Stimulated activated CD4-positive, alpha-beta T cell treated with anti-CD3 and anti-CD28 coated beads, Interleukin-4, amount 100 ng/mL, for 4 hours (primary cell): Measurements from ENCODE around the gene CRYAA.
"Not testable (repeated sequence)": the region's sequence is repeated elsewhere in the genome, so short reads cannot be mapped to it uniquely, and the experiment has no call there.

ENCODE experiments used
- DNase-seq, 2 experiments: peaks; one replicate each; pipeline ENCODE4 v3.0.0-alpha.2; 2020

Gene CRYAA

DNA sequence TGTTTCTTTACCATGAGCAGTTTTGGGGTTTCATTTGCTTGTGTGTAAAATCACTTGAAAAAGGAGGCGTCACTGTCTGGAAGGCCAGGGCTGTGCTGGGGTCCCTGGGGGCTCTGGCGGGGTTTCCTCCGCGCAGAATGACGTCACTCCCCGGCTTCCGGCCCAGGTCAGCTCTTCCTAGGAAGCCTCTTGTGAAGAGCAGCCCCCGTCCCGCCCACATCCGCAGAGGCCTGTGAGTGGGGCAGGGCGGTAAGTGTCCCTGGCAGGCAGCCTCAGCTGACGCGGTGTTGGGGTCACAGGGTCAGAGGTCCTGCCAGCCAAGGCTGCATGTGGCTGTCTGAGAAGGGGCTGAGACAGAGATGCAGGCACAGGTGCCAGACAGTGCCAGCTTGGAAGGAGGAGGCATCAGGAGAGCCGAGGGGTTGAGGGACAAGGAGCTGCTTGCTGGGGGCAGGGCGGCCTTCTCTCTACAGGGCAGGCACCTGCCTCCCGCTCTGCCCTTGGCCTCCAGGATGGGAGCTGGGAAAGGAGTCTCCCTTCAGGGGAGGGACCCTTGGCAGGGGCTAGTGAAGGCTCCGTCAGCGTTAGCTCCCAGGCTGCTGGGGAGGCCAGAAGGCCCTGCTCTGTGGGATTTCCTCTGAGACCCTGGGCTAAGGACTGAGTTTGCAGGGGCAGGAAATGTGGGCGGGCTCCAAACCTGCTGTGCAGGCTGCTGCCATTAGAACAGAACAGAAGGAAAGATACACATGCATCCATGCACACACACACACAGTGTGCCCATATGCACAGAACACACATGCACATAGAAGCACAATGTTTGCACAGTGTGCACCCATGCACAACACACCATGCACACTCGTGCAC lies 8.5 kb downstream of the CRYAA start:
- DNase-seq = not testable (repeated sequence)

DNA sequence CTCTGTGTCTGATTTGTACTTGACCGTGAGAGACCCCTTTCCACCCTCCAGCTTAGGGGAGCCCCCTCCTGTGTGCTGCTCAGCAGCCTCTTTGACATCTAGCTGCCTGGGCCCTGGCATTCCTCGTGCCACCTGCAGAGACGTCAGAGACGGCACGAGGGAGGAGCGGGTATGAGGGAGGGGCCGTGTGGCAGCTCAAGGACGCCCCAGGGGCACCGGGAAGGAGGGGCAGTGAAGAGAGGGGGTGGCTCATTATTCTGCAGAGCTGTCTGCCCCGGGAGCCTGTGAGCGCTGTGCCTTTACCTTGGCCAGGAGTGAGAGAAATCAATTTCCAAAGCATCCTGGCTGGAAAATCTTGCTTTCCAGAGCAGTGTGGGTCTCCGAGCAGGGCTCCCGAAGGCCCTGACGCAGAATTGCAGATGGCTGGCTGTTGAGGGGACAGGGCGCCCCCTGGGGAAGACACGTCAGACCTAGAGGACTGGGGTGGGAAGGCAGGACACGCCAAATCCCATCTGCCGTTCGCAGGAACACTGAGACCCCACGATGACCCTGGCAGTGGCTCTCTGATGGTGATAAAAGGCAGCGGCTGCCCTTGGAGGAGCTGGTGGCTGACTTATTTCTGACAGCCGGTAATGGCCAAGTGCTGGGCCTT lies 9.5 kb downstream of the CRYAA start:
- not testable (repeated sequence) for DNase-seq

DNA sequence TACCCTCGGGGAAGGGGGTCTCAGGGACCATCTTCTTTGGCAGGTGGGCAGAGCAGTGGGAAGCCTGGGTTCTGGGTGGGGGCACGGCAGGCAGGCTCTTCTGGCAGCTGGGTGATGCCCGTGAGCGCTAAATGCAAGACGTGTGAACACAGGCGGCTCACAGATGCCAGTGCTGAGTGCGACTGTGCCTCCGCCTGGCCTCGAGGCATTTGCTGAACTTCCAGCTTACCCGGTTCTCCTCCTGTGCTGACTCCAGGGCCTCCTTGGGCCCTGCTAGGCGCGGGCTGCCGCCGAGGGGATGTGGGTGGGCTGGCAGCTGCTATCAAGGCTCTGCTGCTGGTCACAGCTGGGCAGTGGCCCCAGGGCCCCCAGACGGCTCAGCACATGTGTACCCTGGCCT lies 12.2 kb downstream of the CRYAA start:
- not testable (repeated sequence) for DNase-seq

DNA sequence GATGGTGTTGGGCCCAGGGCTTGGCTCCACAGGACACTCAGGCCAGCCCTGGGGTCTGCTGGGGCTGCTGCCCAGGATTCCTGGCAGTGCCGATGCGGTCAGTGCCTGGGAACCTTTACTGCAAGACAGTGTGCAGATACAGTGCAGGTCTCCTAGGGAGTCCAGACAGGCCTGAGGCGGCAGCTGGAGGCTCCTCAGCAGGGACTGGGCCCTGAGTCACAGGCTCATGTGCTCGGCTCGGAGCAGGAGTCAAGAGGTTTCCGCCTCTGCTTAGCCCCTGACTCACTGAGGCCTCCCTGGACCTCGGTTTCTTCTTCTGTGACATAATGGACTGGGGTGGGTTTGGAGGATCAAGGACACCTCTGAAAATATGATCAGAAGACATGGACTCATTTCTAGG lies 18.5 kb downstream of the CRYAA start:
- not testable (repeated sequence) for DNase-seq

DNA sequence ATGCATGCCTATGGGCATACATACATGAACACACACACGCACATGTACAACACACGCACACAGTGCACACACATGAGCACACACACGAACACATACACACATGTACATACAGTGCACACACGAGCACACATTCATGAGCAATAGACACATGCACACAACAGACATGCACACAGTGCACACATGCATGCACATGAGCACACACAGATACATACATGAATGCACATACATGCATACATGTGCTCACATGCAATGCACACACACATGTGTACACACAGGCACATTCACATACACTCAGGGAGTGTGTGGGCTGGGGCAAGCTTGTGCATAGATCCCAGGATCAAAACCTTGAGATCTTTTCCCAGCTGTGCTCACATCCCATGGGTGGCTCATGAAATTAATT lies 18.9 kb downstream of the CRYAA start:
- no peak for DNase-seq

DNA sequence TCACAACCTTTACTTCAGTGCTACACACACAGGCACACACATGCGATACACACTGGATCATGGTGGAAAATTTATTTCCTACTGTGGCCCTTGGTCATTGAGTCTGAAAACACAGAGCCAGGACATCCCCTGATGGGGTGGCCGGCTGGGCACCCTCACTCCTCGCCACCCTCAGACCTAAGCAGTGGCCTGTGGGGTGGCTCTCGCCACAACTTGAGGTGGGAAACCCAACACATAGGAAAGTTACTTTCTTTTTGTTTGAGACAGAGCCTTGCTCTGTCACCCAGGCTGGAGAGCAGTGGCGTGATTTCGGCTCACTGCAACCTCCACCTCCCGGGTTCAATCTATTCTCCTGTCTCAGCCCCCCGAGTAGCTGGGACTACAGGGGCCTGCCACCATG lies 19.4 kb downstream of the CRYAA start:
- no peak for DNase-seq

DNA sequence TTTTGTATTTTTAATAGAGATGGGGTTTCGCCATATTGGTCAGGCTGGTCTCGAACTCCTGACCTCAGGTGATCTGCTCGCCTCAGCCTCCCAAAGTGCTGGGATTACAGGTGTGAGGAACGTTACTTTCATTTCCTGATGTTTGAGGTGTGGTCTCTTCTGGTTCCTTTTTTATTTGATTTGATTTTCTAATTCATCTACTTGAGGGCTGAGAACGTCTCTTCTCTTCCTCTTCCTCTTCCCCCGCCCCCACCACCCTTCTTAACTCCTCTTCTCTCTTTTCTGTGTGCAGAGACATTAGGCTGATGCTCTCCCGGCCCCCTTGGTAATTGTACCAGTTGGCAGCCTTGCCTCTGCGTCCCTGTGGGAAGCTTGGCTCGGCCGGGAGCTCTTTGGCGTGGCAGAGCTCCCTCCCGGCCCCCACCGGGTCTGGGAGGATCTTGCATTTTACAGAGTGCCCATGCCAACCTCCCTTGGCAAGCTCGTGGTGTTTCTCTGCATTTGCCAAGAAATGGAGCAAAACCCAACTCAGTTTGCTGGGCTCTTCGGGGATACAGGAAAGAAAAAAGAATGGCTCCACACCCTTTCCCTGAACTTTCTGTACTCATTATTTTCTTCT lies 19.9 kb downstream of the CRYAA start:
- DNase-seq = no peak

DNA sequence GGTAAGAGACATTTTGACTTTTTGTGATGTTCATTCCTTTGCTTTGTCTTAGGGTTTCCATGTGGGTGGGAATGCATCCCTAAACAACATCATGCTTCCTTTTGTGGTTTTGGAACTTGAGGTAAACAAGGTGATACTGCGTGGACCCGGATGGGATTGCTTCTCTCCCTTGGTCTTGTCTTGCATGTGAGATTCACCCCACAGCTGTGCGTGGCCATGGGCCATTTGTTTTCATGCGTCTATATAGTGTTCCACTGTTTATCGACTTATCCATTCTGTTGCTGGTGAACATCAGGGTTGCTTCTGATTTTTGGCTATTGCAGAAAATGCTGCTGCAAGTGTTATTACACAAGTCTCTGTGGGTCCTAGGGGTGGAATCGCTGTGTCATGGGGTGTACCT lies 21.1 kb downstream of the CRYAA start:
- DNase-seq = no peak

DNA sequence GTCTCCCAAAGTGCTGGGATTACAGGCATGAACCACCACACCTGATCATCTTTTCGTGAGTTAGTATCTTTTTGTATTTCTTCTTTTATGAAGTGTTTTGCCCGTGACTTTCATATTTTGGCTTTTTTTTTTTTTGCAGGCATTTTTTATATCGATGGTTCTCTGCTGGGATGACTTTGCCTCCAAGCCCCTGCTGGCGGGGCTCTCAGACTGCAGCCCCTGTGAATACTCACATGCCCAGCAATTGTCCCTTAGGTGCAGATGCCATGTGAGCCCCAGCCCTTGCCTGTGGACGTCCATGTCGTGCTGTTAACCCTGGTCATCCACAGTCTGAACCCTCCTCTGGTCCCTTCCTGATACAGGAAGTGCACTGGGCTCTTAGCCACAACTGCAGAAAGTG lies 21.7 kb downstream of the CRYAA start:
- DNase-seq = no peak

DNA sequence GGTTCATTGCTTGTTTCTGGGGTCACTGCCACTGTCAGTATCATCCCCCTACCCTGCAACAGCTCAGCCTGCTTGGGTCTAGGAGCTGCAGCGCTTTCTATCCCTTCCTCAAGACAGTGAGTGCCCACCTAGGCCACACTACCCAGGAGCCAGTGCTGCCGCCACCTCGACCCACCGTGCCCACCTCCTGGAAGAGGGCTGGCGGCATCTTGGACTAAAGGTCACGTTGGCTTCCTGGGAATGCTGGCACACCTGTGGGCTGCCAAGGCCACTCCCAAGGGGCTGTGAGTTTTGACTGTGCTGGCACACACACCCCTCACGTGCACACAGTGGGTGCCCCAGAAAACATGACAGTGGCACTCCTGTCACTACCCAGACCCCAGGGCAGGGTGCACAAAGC lies 22.1 kb downstream of the CRYAA start:
- DNase-seq = no peak

DNA sequence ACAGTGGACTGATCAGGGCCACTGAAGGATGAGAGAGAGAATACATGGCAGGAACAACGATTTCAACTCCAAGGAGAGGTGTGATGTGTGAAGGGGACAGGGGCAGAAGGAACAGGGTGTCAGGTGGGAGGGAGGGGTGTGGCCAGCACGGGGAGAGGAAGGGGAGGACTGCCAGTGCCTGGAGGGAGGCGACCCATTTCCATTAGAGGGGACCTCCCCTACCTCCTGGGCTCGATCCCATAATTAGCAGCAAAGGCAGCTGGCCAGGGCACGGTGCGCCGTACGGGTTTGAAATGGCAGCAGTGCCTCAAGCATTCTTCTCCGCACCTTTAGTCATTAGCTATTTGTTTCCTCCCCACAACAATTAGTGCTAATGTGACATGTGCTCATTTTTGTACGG lies 22.7 kb downstream of the CRYAA start:
- DNase-seq = no peak

DNA sequence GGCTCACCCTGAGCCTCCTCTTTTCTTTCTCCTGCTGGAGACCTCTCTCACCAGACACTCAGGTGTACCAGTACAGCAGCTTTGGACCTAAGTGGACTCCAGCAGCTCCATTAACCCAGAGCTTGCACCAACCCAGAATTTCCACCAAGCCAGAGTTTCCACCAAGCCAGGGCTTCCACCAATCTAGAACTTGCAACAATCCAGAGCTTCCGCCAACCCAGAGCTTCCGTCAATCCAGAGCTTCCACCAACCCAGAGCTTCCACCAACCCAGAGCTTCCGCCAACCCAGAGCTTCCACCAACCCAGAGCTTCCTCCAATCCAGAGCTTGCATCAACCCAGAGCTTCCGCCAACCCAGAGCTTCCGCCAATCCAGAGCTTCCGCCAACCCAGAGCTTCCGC lies 23.2 kb downstream of the CRYAA start:
- DNase-seq = no peak

DNA sequence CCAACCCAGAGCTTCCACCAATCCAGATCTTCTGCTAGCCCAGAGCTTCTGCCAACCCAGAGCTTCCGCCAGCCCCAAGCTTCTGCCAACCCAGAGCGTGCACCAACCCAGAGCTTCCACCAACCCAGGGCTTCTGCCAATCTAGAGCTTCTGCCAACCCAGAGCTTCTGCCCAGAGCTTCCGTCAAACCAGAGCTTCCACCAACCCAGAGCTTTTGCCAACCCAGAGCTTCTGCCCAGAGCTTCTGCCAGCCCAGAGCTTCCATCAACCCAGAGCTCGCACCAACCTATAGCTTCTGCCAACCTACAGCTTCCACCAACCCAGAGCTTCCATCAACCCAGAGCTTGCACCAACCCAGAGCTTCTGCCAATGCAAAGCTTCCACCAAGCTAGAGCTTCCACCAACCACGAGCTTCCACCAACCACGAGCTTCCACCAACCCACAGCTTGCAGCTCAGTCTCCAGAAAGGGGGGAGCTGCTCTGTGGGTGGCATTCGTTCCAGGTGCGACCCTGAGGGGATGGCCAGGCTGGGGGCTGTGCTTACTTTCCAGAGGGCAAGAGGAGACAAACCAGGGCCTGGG lies 23.8 kb downstream of the CRYAA start:
- DNase-seq = no peak

DNA sequence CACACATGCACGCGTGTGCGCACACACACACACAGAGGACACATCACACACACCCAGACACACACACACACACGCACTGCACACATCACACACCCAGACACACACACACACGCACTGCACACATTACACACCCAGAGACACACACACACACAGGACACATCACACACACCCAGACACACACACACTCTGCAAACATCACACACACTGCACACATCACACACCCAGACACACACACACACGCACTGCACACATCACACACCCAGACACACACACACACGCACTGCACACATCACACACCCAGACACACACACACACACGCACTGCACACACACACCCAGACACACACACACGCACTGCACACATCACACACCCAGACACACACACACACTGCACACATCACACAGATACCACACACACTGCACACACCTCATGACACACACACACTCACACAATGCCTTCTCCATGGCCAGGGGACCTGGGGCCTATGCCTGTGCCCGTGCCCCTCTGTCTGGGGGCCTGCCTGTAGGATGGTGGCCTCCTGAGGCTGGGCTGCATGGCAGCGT lies 24.4 kb downstream of the CRYAA start:
- DNase-seq = no peak

DNA sequence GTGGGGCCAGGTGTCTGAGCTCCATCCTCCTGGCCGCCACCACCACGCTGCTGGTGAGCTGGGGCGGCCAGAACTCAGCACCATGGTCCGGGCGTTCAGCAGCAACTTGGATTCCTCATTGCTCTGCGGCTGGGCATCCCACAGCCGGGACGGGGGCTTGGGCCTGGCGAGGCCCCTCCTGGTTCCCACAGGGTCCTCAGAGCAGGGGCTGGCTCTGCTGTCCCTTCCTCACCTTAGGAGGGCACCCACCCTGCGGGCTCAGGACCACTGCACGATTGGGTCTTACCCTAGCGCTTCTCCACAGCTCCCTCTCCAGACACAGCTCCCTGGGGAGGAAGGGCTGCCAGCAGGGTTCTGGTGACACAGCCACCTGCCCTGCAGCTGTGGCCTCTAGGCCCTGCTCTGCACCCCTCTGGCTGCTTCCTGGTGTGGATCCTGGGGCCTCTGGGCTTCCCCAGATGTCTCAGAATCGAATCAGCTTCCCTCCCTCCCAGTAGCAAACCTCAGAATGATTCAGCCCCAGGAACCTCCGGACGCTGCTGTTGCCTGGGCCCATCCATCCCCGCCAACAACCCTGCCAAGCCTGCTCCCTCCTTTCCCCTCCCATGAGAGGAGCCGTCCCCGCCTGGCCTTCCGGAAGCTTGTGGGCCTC lies 25.0 kb downstream of the CRYAA start:
- DNase-seq = no peak

DNA sequence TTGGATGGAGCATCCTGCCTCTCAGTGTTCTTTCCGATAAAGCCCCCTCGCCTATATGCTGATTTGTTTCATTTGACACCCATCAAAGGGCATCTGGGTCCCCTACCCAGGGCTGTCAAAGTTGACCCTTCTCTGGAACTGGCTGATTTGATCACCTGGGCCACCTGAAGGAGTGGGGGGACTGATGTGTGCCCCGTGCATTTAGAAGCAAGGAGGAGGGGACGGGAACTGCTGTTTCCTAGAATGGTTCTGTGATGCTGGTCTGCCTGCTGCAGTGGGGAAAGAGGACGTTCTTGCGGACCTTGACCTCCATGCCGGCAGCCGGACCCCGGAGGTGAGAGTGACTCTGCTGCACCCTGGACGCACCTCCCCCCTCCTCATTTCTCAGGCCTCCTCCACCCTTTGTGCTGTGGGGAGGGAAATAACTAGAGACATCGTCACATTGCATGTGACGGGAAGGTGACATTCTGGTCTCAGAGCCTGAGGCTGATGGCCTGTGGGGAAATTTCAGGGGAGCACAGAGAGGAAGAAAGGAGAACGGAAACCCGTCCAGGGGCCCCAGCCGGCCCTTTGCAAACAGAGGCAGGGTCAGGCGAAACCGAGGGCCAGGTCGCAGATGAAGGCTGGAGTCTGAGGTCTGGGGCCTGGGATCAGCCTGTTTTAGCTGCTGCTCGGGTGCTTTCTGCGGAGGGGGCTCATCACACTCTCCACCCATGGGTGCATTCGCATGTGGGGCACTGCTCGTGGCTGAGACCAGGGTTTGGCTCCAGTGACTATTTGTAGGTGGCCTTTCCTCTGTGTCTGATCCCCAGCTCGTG lies 25.7 kb downstream of the CRYAA start:
- DNase-seq = no peak

DNA sequence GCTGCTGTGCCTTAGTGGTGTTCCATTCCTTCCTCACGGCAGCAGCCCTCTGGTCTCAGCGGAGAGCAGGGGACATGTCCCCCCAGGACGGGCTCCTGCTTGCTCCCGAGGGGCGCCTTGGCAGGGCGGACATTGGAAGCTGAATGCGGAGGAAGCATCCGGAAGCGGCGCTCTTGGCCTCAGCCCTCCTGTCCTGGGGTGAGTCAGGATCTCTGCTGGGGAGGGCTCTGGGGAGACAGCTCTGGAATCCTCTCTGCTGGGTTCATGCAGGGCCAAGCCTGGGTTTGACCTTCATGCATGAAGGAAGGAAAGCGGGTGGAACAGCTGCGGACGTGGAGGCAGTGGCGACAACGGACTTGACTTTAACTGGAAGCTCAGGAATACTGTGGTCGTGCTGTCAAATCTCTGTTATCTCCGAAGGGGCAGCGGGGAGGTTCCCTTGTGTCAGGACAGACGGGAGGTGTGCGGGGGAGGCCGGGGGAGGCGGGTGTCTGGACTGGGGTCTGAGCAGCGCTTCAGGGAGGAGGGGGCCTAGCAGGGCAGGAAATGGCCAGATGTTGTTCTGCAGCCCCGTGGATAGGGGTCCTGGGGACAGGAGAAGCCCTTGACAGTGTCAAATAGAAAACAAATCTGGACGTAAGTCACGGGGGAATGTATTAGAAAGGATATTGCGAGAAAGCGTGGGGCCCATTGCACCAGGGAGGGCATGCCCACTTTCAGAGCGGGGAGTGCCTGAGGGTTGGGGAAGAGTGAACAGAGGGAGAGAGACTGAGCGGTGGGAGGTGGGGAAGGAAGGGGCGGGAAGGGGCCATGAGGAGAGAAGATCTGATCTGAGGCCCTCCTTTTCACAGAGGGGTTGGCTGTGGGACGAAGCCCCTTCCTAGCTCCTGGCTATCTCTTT lies 26.6 kb downstream of the CRYAA start:
- DNase-seq = no peak

DNA sequence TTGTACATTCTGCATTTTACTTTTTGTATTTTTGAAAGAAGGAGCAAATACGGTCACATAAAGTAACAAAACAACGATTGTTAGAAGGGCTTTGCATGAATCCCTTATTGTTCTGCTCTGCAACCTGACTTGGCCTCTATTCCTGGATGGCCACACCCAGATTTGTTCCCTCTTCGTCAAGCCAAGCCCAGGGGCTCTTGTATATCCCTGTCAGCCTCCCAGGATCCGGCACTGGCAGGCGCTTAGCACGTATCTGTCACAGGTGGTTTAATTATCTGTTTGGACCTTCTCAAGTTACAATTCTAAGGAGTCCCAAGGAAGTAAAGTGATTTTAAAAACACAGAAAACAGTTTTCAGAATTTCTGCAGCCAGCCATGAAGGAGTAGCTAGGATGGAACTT lies 28.0 kb downstream of the CRYAA start:
- DNase-seq = no peak

DNA sequence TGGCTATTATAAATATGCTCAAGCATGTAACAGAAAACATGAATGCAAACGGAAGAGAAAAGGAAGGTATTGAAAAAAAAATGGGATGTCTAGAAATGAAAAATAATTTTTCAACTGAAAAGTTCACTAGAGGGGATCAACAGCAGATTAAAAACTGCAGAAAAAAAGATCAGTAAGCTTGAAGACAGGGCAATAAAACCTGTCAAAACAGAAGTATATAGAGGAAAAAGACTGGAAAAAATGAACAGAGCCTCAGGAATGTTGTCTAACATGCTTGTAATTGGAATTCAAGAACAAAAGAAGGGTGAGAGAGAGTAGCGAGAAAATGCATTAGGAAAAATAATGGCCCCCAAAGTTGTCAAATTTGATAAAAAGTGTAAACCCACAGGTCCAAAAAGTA lies 29.6 kb downstream of the CRYAA start:
- DNase-seq = no peak

DNA sequence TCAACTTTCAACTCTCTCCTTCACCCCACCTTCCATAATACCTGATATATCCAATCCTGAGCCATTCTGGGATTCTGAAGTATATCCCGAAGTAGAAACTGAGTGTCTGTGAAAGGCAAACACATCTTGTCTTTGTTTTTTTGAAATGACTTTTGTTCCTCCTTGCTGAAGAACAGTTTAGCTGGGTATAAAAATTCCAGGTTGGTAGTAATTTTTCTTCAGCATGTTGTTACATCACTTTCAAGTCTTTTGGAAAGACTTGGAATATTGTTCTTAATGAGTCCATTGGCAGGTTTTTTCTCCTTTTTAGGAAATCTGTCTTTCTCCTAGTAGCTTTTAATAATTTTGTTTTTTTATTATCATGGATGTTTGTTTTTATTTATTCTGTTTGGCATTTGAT lies 32.7 kb downstream of the CRYAA start:
- DNase-seq = no peak

DNA sequence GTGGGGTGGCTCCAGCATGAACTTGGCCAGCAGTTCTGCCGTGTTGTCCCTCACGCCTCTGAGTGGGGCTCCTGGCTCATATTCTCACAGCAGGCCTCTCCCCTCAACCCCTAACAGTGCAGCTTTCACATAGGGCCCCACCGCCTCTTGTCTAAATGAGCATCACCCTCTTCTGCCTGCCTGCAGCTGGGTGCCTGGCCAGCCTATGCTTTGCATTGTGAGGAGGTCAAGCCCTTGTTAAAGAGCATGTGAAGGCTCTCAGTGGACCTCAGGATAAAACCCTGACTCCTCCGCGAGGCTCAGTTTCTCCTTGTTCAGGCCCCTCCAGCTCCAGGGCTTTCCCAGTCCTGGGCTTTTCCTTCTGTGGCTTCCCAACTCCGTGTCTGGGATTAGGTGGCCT lies 34.8 kb downstream of the CRYAA start:
- no peak for DNase-seq
